ENCODE results near the gene IFI35.
A peak's percentile ranks its signal among the peaks of the same experiment; 100 is the strongest.
"Not testable (repeated sequence)": the region's sequence is repeated elsewhere in the genome, so short reads cannot be mapped to it uniquely, and the experiment has no call there.

IFI35 gene

DNA sequence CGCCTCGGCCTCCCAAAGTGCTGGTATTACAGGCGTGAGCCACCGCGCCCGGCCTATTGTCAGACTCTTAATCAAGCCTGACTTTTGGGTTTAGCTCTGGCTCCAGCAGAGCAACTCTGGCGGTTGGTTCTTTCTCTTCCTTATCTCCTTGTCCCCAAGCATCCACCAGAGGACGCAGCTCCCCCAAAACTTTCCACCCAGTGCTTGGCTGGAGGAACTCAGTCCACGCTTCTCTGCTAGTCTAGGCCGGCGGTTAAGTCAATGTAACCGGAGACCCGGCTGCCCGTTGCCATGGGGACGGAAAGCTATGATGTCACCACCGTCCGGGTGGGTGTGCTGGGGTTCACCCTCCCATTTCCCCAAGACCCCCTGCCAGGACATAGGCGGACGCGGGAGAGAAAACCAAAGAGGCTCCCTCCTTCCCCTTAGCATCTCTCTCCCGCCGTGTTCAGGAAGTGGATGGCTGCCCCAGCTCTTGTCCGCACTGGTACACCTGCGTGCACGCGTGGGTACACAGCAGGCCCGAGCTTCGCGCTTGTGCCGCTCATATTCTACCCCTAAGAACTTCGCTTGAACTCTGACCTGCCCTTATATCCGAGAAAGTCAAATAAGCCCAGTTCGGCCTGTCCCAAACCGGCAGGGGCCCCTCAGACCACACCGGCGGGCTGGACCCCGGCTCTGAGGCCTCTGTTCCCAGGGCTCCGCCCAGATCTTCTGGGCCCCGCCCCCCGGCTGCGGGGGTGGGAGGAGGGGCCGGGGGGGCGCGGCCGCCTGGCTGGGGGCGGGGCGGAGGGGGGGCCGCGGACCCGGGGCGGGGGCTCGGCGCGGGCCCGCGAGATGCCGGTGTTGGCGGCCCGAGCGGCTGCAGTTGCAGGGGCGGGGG, 18.1 kb downstream of the IFI35 start, which contains the start of gene RND2:
Gene RND2, plus strand, starts transcription at position 825 of the 883 bp plus-strand sequence. CDS start 117 bp downstream, outside the sequence.
- peak; percentile 29 to 76 for DNase-seq

DNA sequence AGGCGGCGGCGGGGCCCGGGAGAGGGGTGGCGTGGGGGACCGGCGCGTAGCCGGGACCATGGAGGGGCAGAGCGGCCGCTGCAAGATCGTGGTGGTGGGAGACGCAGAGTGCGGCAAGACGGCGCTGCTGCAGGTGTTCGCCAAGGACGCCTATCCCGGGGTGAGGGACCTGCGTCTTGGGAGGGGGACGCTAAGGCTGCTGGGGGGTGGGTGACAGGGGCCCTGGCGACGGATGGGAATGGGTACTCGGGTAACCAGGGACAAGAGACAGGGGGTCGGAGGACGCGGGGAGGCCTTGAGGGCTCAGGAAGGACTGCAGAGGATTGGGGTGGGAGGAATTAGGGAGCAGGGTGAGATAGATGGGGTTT, 18.7 kb downstream of the IFI35 start:
- DNase-seq: no peak

DNA sequence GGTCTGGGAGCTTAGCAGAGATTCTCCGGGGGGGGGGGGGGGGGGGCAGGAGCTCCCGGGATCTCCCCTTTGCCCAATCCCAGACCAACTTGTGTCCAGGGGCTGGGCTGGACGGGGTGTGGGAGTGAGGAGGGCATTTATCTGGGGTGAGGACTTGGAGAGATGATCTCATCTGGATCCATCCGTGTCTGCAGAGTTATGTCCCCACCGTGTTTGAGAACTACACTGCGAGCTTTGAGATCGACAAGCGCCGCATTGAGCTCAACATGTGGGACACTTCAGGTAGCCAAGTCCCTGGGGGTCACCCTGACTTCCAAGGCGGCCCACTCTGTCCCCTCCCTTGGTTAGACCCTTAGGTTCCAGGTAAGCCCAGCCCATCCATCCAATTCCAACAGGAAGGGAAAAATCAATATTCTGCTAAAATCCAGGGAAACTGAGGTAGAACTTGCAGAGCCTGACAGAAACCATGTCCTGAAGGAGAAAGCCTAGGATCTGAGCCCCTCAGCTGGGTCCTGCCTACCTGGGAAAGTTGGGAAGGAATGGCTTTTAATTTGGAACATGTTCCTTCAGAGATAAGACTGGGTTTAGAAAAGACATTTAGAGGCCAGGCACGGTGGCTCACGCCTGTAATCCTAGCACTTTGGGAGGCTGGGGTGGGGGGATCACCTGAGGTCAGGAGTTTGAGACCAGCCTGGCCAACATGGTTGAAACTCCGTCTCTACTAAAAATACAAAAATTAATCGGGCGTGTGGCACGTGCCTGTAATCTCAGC, 19.4 kb downstream of the IFI35 start:
- DNase-seq: no peak

DNA sequence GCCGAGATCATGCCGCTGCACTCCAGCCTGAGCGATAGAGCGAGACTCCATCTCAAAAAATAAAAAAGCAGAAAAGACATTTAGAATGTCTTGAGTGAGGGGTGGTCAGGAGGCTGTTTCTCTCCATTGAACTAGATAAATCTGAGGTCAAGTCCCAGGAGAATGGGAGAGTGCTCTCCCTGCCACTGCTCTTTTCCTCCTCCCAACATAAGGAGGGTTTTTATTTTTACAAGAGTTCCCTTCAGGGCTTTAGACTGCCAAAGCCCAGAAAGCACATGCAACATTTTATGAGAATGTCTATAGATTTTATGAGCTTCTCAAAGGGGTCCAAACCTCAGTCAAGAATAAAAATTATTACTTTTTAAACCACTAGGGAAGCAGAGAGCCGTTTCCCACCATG, 20.0 kb downstream of the IFI35 start:
- DNase-seq: no peak

DNA sequence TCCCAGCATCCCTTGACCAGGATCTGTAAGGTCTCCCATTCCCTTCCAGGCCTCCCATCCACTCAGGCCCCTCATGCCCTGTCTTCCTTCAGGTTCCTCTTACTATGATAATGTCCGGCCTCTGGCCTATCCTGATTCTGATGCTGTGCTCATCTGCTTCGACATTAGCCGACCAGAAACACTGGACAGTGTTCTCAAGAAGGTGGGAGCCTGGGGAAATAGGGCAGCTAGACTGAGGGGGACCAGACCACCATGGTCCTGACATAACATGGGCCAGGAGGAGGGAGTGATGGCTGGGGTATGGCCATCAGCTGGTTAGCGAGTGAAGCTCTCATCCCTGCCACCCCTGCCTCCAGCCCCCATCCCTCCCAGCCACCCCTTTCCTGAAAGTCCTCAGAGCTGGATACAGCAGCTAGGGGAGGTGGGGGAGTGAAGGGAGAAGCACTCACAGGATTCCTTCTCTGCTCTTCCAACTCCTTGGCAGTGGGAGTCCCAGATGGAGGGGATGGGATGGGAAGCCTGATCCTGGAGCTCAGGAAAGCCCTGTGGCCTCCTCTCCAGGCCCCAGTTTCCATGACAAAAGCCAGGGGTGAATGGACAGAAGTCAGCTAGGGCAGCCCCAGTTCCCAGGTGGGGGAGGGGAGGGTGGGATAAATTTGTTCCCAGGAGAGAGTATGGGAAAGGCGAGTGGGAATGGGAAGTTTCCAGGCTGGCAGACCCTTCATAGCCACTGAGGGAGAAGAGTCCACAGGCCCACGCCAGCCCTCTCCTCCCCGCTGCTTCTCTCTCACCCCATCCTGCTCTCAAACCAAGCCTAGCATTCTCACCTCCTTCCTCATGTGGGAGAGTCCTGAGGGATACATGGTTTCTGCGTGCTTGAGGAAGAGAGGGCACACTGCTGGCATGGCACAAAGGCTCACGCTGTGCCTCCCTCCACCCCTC, 20.8 kb downstream of the IFI35 start:
- no peak for DNase-seq

DNA sequence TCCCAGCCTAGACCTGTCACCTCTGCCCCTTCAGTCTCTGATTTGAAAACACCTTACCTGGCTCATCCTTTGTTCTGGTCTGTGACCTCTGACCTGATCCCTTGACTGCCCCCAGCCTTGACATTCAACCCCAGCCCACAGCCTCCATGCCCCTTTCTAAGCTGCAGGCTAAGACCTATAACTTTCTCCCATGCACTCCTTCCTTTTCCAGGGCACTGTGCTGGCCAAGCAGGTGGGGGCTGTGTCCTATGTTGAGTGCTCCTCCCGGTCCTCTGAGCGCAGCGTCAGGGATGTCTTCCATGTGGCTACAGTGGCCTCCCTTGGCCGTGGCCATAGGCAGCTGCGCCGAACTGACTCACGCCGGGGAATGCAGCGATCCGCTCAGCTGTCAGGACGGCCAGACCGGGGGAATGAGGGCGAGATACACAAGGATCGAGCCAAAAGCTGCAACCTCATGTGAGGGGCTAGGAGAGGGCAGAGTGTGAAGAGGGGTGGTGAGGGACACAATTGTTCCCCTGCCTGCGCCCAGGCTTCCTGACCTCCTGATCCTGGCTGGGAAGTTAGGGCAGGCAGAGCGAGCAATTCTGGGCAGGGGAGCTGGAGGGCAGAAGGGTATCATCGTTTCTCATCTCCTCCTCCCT, 21.8 kb downstream of the IFI35 start:
- no peak for DNase-seq

DNA sequence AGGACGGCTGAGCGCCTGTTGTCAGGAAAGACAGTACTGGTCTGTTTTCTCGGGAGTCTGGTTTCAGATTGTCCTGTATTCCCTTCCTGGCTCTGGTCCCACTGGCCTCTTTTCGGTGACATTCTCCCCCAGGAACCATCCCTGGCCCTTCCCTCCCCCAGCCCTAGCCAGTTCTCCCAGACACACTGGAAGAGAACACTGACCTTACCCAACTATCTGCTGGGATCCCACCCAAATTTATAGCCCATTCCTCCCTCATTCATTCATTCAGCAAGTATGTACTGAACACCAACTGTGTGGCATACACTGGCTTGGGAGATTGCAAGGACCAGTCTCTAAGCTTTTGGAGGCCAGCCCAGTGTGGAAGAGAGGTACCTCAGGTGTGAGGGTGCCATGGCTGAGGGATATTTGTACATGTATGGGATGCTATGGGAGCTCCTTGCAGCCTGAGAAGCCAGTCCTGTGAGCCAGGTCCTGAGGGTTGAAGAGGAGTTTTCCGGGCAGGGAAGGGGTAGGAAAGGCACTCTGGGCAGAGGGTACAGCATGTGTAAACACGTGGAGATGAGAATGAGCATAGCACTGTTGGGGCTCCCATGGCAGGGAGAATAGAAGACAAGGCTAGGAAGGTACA, 23.7 kb downstream of the IFI35 start:
- no peak for DNase-seq

DNA sequence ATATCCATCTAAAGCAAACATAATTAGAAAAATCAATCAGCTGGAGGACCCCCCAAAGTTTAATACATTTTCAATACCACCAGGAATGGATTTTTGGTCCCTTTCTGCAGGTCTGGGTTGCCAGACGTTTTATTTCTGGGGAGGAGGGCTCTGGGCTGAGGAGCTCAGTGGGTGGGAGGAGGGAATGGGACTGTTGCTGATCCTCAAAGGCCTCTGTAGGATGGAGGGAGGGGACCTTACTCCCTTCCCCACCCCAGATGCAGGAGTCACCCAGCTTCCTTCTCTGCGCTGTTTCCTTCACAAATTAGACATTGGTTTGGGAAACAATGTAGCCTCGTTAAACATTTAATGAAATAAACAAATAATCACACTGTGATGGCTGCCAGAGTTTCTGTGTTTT, 25.1 kb downstream of the IFI35 start:
- no peak for DNase-seq

DNA sequence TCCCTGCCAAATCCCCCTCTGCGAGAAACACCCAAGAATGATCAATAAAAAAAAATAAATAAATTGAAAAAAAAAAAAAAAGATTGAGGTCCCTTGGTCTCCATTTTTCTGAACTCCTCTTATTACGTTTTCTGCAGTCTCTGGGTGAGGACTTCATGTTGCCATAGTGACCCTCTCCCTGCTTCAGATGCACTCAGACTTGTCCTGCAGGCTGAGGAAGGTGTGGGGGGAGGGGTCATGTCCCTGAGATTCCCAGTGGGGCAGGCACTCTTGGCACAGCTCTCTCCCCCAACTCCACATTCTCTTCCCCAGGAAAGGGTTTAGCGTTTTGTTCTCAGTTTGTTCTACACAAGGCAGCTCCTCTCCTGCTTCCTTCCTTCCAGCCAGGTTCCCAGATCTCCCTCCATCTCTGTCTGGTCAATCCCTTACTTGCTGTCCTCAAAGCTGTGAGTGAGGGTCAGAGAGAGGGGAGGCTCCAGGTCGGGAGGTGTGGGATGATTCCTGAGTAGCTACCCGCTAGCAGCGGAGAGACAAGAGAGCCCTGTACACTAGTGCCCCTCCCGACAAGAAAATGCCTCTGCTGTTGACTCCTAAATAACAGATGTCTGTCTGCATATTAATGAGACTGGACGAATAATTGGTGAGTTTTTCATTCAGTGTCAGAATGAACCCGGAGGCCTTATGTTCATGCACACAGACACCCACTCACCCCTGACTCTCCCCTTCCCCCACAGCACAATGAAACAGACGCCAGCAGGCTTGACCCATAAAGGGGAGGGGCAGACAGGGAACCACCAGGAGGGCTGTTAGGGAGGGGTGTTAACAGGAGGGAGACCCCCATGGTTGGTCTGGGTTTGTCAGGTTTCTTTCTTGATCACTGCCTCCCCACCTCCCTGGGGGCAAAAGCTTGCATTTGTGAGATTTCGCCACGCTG, 27.6 kb downstream of the IFI35 start:
- no peak for DNase-seq

DNA sequence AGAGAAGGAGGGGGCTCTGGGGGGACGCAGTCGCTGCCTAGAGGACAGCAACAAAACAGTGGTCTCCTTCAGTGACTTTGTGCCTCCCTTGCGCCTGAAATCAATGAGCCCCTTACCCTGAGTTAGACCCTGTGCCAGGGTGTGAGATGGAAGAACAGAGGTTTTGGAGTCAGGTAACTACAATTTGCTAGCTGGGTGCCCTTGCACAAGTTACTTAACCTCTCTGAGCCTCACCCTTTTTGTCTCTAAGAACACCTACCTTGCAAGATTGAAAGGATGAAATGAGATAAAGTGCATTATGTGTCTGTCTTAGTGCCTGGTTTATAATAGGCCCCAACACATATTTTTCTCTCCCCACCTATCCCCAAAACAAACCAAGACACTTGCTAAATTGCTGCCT, 28.3 kb downstream of the IFI35 start:
- DNase-seq: no peak

DNA sequence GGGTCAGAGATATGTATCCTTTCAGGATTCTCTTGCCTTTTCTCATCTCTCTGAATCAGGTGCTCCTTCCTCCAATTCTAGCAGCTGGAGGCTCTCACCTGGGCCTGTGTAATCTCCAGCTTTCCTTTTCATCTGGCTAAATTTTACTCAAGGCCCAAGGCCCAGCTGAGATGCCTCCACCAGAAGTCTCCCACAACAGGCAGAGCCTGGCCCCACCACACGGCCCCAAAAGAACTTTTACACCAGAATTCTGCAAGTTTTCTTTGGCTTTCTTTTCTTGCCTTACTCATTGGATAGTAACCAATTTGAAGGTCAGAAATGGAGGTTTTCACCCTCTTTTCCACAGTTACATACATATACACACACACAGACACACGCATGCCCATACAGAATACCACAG, 33.1 kb downstream of the IFI35 start:
- no peak for DNase-seq

DNA sequence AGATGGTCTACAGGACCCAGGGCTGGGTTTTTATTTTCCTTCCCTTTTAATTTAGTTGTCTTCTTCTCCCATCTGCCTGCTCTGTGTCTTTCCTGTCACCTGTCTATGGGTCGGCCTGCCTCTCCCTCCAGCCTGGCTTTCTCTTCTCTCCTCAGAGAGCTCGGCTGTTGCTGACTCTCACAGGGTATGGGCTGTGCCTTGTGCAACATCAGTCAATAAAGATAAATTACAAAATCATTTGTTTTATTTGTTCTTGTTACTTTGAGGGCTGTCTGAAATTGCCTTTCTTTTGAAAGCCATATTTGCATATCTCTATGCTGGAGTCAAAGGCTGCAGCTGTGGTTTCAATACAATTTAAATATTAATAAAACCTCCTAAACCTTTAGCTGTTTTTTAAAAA, 34.1 kb downstream of the IFI35 start:
- DNase-seq: no peak

DNA sequence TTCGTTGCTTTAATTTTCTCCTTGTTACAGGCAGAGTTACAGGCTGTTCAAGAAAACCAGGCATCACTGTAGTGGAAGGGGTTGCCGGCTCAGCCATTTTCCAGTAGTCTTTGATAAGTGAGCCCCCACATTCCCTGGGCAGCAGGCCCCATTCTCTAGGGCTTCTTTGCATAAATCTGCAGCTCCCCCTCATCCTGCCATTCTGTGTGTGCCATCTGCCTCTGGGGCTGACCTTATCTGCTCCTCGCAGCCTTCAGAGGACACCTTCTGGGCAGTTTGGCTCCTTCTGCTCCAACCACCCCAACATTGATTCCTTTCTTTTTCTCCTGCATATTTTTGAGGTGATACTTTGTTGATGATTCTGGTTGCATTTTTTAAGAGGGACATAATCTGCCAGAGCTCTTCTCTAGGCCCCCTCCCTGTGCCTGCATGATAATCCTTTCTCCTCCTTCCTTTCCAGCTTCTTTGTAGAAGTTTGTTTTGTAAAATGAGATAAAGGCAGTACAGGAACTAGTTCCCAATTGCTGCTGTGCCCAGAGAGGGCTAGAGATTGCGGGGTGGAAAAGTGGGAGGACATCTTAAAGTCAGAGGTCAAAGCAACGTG, 35.5 kb downstream of the IFI35 start:
- no peak for DNase-seq

DNA sequence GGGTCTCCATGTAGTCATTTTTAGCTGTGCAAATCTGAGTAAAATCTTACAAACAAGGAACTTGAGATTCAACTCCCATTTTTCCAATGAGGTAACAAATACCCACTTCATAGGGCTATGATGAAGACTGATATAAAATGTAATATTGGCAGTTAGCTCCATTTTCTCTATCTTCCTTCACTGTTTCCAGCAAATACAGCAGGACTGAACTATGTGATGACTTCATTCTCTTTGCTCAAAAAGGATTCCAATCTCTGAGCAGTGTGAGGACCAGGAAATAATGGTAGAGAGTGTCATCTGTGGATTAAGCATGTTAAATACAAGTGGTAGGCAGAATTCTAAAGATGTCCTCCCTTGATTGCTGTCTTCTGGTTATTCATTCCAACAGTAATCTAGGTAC, 36.7 kb downstream of the IFI35 start:
- no peak for DNase-seq

DNA sequence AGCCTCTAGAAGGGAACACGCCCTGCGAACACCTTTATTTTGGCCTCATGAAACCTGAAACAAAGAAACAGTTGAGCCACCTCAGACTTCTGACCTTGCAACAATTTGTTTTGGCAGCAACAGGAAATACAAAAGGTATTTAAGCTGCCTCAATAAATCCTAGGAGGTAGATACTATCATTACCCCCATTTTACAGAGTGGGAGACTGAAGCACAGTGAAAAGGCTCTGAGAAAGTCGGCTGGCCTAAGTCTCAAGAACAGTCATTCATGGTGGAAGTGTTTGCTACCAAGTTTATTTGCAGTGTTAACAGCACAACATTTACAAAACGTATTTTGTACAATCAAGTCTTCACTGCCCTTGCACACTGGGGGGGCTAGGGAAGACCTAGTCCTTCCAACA, 37.4 kb downstream of the IFI35 start:
- no peak for DNase-seq

DNA sequence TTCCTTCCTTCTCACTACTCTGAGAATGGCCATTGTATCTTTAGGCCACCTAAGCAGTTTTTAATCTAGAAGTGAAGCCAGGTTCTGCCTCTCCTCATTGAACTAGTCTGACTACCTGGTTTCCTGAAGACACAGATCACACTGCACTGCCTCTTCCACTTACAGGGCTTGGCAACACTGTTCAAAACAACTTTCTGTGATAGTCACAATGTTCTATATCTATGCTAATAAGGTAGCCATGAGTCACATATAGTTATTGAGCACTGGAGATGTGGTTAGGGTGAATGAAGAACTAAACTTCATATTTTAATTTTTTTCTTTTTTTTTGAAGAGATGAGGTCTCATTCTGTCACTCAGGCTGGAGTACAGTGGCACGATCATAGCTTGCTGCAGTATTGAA, 45.4 kb downstream of the IFI35 start:
- no peak for DNase-seq

DNA sequence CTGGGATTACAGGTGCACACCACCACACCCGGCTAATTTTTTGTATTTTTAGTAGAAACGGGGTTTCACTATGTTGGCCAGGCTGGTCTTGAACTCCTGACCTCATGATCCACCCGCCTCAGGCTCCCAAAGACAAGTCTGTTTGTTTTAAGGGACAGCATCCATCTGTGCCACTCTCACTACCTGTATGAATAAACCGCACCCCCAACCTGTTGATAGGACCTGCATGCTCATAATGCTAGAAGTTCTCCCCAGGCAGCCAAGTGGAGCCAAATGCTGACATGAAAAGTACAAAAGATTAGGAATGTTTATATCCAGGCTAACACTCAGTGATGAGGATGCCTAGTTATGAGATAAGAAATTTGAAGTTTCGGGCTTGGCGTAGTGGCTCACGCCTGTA, 46.4 kb downstream of the IFI35 start:
- not testable (repeated sequence) for DNase-seq

DNA sequence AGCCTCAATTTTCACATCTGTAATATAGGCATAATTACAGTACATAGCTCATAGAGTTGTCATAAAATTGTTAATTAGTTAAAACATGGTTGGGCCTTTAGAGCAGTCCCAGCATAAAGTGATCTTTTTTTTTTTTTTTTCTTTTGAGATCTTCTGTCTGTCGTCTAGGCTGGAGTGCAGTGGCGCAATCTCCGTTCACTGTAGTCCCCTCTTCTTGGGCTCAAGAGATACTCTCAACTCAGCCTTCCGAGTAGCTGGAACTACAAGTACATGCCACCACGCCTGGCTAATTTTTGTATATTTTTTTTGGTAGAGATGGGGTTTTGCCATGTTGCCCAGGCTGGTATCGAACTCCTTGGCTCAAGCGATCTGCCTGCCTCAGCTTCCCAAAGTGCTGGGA, 49.5 kb downstream of the IFI35 start:
- no peak for DNase-seq

DNA sequence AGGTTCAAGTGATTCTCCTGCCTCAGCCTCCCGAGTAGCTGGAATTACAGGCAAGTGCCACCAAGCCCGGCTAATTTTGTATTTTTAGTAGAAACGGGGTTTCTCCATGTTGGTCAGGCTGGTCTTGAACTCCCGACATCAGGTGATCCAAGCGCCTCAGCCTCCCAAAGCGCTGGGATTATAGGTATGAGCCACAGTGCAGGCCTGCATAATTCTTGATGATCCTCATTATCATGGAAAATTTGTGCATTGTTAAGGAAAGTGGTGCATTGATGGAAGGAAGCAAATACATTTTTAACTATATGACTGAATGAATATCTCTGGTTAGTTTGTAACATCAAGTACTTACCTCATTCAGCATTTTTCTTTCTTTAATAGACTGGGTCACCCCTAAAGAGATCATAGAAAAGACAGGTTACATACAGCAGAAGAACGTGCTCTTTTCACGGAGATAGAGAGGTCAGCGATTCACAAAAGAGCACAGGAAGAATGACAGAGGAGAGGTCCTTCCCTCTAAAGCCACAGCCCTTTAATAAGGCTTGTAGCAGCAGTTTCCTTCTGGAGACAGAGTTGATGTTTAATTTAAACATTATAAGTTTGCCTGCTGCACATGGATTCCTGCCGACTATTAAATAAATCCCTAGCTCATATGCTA, 56.5 kb downstream of the IFI35 start:
- DNase-seq: no peak
